NCI-H526 (cell line): ENCODE data around the gene LMO7.
"Not testable (repeated sequence)": the region's sequence is repeated elsewhere in the genome, so short reads cannot be mapped to it uniquely, and the experiment has no call there.

Source experiments
- DNase-seq, 2 experiments: peaks; one replicate each; lab custom pipeline; 2025; lab: John Stamatoyannopoulos, UW

LMO7 gene

GRCh38 chr13:75771818-75772217, 135.7 kb downstream of the LMO7 start:
- DNase-seq: no peak

GRCh38 chr13:75774176-75774575, 138.0 kb downstream of the LMO7 start:
- DNase-seq: no peak

GRCh38 chr13:75776550-75776949, 140.4 kb downstream of the LMO7 start:
- no peak for DNase-seq

- no peak for DNase-seq
These were observed 143.3 kb downstream of the LMO7 start for GRCh38 chr13:75779393-75779792.

GRCh38 chr13:75780103-75780502, 144.0 kb downstream of the LMO7 start:
- not testable (repeated sequence) for DNase-seq

GRCh38 chr13:75782985-75783384, 146.9 kb downstream of the LMO7 start:
- DNase-seq: no peak

- no peak for DNase-seq
These were observed 147.9 kb downstream of the LMO7 start for GRCh38 chr13:75784003-75784402.

GRCh38 chr13:75785130-75785529, 149.0 kb downstream of the LMO7 start:
- no peak for DNase-seq

GRCh38 chr13:75787249-75787928, 151.3 kb downstream of the LMO7 start:
- no peak for DNase-seq

- no peak for DNase-seq
These were observed 152.4 kb downstream of the LMO7 start for GRCh38 chr13:75788481-75788981.

- no peak for DNase-seq
These were observed 153.5 kb downstream of the LMO7 start for GRCh38 chr13:75789451-75790197.

GRCh38 chr13:75790198-75790970, 154.3 kb downstream of the LMO7 start:
- no peak for DNase-seq

GRCh38 chr13:75792526-75793187, 156.5 kb downstream of the LMO7 start:
- DNase-seq: no peak

- DNase-seq: not testable (repeated sequence)
These were observed 157.0 kb downstream of the LMO7 start for GRCh38 chr13:75793188-75793567.

- no peak for DNase-seq
These were observed 158.5 kb downstream of the LMO7 start for GRCh38 chr13:75794663-75795062.

GRCh38 chr13:75795274-75795673, 159.1 kb downstream of the LMO7 start:
- no peak for DNase-seq

- no peak for DNase-seq
These were observed 160.7 kb downstream of the LMO7 start for GRCh38 chr13:75796825-75797224.

- DNase-seq: peak in 1 of 2 experiments; percentile 29
These were observed 161.1 kb downstream of the LMO7 start for GRCh38 chr13:75797239-75797638.

GRCh38 chr13:75797719-75798118, 161.6 kb downstream of the LMO7 start:
- no peak for DNase-seq

- DNase-seq: no peak
These were observed 162.5 kb downstream of the LMO7 start for GRCh38 chr13:75798353-75799255.

- DNase-seq: no peak
These were observed 164.4 kb downstream of the LMO7 start for GRCh38 chr13:75800545-75800944.
